Heart left ventricle (tissue), 13 donors: Measurements from ENCODE around the gene GRIPAP1.

Experiments
- POLR2A ChIP-seq, 2 donors: fragments of 450-650 bp; IDR thresholded peaks; one replicate each; pipeline ENCODE4 v1.6.1; 2017; ENCODE audit warnings: antibody characterized with exemption in 2 of 2, mild to moderate bottlenecking in 2 of 2, moderate library complexity in 2 of 2
- TF ChIP-seq, protein P1 (sequence below), 12 donors: fragments of 200-600 bp; sonication (generic) in 4 of 12; IDR thresholded peaks; one replicate each; pipeline versions ENCODE4 v1.5.0 to v1.8.0; 2018 to 2022; ENCODE audit warnings: antibody characterized with exemption in 12 of 12, mild to moderate bottlenecking in 5 of 12
- donor health status: ischemic (EF 13 %, LVEDD 7.1; RV severe dilation, severe dysfunction).
- donor health status: DM: no; HTN: yes; CAD: no.
- donor health status: DM: no; HTN: no; CAD: no.
- donor health status: ischemic (EF 25% LVEDD 6.9; RV normal size, moderate dysfunction).
- donor health status: ischemic (EF 25% LVEDD 5.7; RV mildly dilated, moderate dysfunction).
- donor health status: ischemic (EF 35%, LVEDD 5.7; RV mildly dilated, moderate dysfunction).
- donor health status: nonischemic (EF 11% LVEDD 7.7; RV severe dilation, severe dysfunction).
- donor health status: DM: yes; HTN: yes; CAD: no.
- donor health status: PGD.
- donor health status: ischemic (EF 29% LVEDD 5.4; RV normal size, mild dysfunction).
- donor health status: nonischemic (EF 23%, LVEDD 6.1; RV moderate dilation, normal function).

DNA sequence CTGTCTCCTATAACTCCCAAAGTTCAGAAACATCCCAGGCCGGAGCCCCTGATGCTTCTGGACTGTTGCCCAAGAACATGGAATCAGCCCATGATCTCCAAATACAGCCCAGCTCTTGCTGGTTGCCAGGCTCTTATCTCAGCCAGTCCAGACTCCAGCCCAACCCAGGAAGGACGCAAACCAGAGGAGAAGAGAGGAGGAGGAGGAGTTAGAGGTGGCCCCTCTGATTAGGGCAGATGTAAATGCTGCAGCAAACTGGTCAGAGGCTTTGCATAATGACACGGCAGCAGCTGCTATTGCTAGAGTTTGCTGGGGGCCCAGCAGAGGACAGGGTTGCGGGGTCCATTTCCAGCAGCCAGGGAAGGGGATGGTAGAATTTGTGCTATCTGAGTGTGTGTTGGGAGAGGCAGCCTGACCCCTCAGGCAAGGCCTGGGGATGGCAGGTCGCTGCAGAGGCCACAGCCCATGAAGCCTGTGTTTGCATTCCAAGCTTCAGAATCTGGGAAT is 40.4 kb downstream of the GRIPAP1 start:
- TF ChIP-seq, protein P1, sequence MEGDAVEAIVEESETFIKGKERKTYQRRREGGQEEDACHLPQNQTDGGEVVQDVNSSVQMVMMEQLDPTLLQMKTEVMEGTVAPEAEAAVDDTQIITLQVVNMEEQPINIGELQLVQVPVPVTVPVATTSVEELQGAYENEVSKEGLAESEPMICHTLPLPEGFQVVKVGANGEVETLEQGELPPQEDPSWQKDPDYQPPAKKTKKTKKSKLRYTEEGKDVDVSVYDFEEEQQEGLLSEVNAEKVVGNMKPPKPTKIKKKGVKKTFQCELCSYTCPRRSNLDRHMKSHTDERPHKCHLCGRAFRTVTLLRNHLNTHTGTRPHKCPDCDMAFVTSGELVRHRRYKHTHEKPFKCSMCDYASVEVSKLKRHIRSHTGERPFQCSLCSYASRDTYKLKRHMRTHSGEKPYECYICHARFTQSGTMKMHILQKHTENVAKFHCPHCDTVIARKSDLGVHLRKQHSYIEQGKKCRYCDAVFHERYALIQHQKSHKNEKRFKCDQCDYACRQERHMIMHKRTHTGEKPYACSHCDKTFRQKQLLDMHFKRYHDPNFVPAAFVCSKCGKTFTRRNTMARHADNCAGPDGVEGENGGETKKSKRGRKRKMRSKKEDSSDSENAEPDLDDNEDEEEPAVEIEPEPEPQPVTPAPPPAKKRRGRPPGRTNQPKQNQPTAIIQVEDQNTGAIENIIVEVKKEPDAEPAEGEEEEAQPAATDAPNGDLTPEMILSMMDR (IDR thresholded peaks at IDR 0.05) = no peak
- TF ChIP-seq POLR2A (IDR thresholded peaks at IDR 0.05) = no peak
